H9 (cell line): ENCODE measurements around the gene PTER. TPM values are rescaled to one million over a fixed set of nuclear protein-coding genes. Genes with fewer than 3 reads are reported as not detected.

Experiments used
- DNase-seq: peaks from one replicate; pipeline ENCODE4 v3.0.0-alpha.2; 2017
- H2AFZ ChIP-seq: one replicate; pipeline ENCODE4 v1.6.1; 2013; ENCODE audit warnings: mild to moderate bottlenecking, low read length, control low read depth, moderate library complexity
- H2AK5ac ChIP-seq: 2 replicates; pipeline ENCODE4 v1.6.1; 2013; ENCODE audit warnings: low read length, control low read depth, mixed read lengths; ENCODE audit not compliant: insufficient read length
- H2BK120ac ChIP-seq: one replicate; pipeline ENCODE4 v1.6.1; 2013; ENCODE audit warnings: low read depth, mild to moderate bottlenecking, low read length, control low read depth, inconsistent platforms; ENCODE audit not compliant: poor library complexity, severe bottlenecking
- H2BK12ac ChIP-seq: 2 replicates; pipeline ENCODE4 v1.6.1; 2013; ENCODE audit warnings: low read length, control low read depth, mixed read lengths, low read depth; ENCODE audit not compliant: insufficient read length
- H2BK15ac ChIP-seq: 2 replicates; pipeline ENCODE4 v1.6.1; 2013; ENCODE audit warnings: low read depth, low read length, control low read depth
- H2BK20ac ChIP-seq: one replicate; pipeline ENCODE4 v1.6.1; 2013; ENCODE audit warnings: low read depth, mild to moderate bottlenecking, low read length, control low read depth, inconsistent platforms; ENCODE audit not compliant: poor library complexity, severe bottlenecking
- H2BK5ac ChIP-seq: 2 replicates; pipeline ENCODE4 v1.6.1; 2013; ENCODE audit warnings: low read length, control low read depth, mixed read lengths; ENCODE audit not compliant: insufficient read length
- H3K14ac ChIP-seq: 2 replicates; pipeline ENCODE4 v1.6.1; 2013; ENCODE audit warnings: low read length, control low read depth; ENCODE audit not compliant: insufficient read depth
- H3K18ac ChIP-seq: 2 replicates; pipeline ENCODE4 v1.6.1; 2013; ENCODE audit warnings: low read depth, mild to moderate bottlenecking, mixed read lengths, low read length, control low read depth; ENCODE audit not compliant: insufficient read length
- H3K23ac ChIP-seq: 2 replicates; pipeline ENCODE4 v1.6.1; 2013; ENCODE audit warnings: low read length, control low read depth, mixed read lengths, low read depth; ENCODE audit not compliant: insufficient read length
- H3K23me2 ChIP-seq: 2 replicates; pipeline ENCODE4 v1.6.1; 2013; ENCODE audit warnings: low read depth, mild to moderate bottlenecking, mixed read lengths, low read length, control low read depth; ENCODE audit not compliant: insufficient read length, poor library complexity, severe bottlenecking
- H3K27ac ChIP-seq: 2 replicates; pipeline ENCODE4 v1.5.1; 2013; ENCODE audit warnings: low read length, control low read depth, mixed read lengths, low read depth; ENCODE audit not compliant: insufficient read length
- H3K27me3 ChIP-seq: 2 replicates; pipeline ENCODE4 v1.6.1; 2013; ENCODE audit warnings: low read length, control low read depth, inconsistent platforms; ENCODE audit not compliant: insufficient read depth
- H3K4ac ChIP-seq: 2 replicates; pipeline ENCODE4 v1.6.1; 2013; ENCODE audit warnings: low read depth, mild to moderate bottlenecking, control low read depth, inconsistent platforms, low read length, moderate library complexity
- H3K4me1 ChIP-seq: 2 replicates; pipeline ENCODE4 v1.6.1; 2013; ENCODE audit warnings: low read length, control low read depth, inconsistent platforms; ENCODE audit not compliant: insufficient read depth
- H3K4me2 ChIP-seq: 2 replicates; pipeline ENCODE4 v1.6.1; 2013; ENCODE audit warnings: low read length, control low read depth, mixed read lengths; ENCODE audit not compliant: insufficient read length, insufficient read depth
- H3K56ac ChIP-seq: 2 replicates; pipeline ENCODE4 v1.6.1; 2013; ENCODE audit warnings: low read depth, mild to moderate bottlenecking, mixed read lengths, low read length, control low read depth; ENCODE audit not compliant: insufficient read length
- H3K79me1 ChIP-seq: 2 replicates; pipeline ENCODE4 v1.6.1; 2013; ENCODE audit warnings: low read depth, mild to moderate bottlenecking, moderate library complexity, low read length, control low read depth, inconsistent platforms; ENCODE audit not compliant: insufficient read depth, poor library complexity, severe bottlenecking
- H3K79me2 ChIP-seq: 2 replicates; pipeline ENCODE4 v1.6.1; 2013; ENCODE audit warnings: low read length, control low read depth, inconsistent platforms; ENCODE audit not compliant: insufficient read depth
- H3K9ac ChIP-seq: 2 replicates; pipeline ENCODE4 v1.6.1; 2013; ENCODE audit warnings: low read length, control low read depth, mixed read lengths; ENCODE audit not compliant: insufficient read length; ENCODE audit errors: extremely low read depth
- H3K9me3 ChIP-seq: one replicate; pipeline ENCODE4 v1.6.1; 2013; ENCODE audit warnings: low read depth, low read length, inconsistent platforms; ENCODE audit not compliant: control insufficient read depth
- H3T11ph ChIP-seq: one replicate; pipeline ENCODE4 v1.6.1; 2013; ENCODE audit warnings: mild to moderate bottlenecking, low read length, control low read depth, inconsistent platforms
- H4K20me1 ChIP-seq: one replicate; pipeline ENCODE4 v1.6.1; 2013; ENCODE audit not compliant: control insufficient read depth, insufficient read length, insufficient read depth
- H4K5ac ChIP-seq: 2 replicates; pipeline ENCODE4 v1.6.1; 2013; ENCODE audit warnings: low read depth, mild to moderate bottlenecking, mixed read lengths, low read length, control low read depth; ENCODE audit not compliant: insufficient read length
- H4K8ac ChIP-seq: replicated peaks from 2 replicates; pipeline ENCODE4 v1.6.1; 2013; ENCODE audit warnings: low read length, control low read depth, mixed read lengths, low read depth; ENCODE audit not compliant: insufficient read length
- H4K91ac ChIP-seq: 2 replicates; pipeline ENCODE4 v1.6.1; 2013; ENCODE audit warnings: low read depth, mild to moderate bottlenecking, moderate library complexity, mixed read lengths, low read length, control low read depth; ENCODE audit not compliant: insufficient read length
- H3K27ac Mint-ChIP-seq, 3 experiments: 2 replicates in 2 of 3; 3 replicates in 1 of 3; pipeline ENCODE4 v1.8.0; 2020 to 2021; ENCODE audit warnings: mixed read lengths in 3 of 3, mild to moderate bottlenecking in 1 of 3, moderate library complexity in 1 of 3
- H3K27me3 Mint-ChIP-seq: 2 replicates; pipeline ENCODE4 v1.8.0; 2021; ENCODE audit warnings: low read depth, mild to moderate bottlenecking, moderate library complexity, mixed read lengths
- H3K36me3 Mint-ChIP-seq, 3 experiments: 2 replicates in 2 of 3; 3 replicates in 1 of 3; pipeline ENCODE4 v1.8.0; 2020 to 2021; ENCODE audit warnings: low read depth in 3 of 3, mixed read lengths in 3 of 3; ENCODE audit not compliant: insufficient read depth in 1 of 3
- H3K4me1 Mint-ChIP-seq, 2 experiments: 2 replicates each; pipeline ENCODE4 v1.8.0; 2020; ENCODE audit warnings: mixed read lengths in 2 of 2
- H3K4me3 Mint-ChIP-seq, 2 experiments: 2 replicates in 1 of 2; 3 replicates in 1 of 2; pipeline ENCODE4 v1.8.0; 2020 to 2021; ENCODE audit warnings: mild to moderate bottlenecking in 2 of 2, mixed read lengths in 2 of 2, moderate library complexity in 1 of 2
- H3K9me3 Mint-ChIP-seq, 2 experiments: 2 replicates in 1 of 2; 3 replicates in 1 of 2; pipeline ENCODE4 v1.8.0; 2020; ENCODE audit warnings: mild to moderate bottlenecking in 2 of 2, mixed read lengths in 2 of 2, moderate library complexity in 1 of 2
- CTCF ChIP-seq: fragments of 200-600 bp; sonication (generic); conservative IDR thresholded peaks from 3 replicates; pipeline ENCODE4 v1.8.0; 2021; ENCODE audit warnings: antibody characterized with exemption, mild to moderate bottlenecking
- WGBS: extraction: QIAGEN DNeasy Blood & Tissue Kit; methylation state at CpG from one replicate; pipeline ENCODE4 v1.1.7; 2013; ENCODE audit warnings: missing lambda C conversion rate, low lambda C conversion rate, mixed read lengths; ENCODE audit not compliant: insufficient read length; ENCODE audit errors: extremely low coverage; 5-methylcytosine and 5-hydroxymethylcytosine counted together
- total RNA-seq: library from RNA; stranded (reverse); gene quantifications from 2 replicates; pipeline ENCODE4 v1.2.1, GENCODE V29; 2021

PTER gene
- total RNA-seq, 1 experiment from 2014 or later = 10.1 TPM

- Histone ChIP-seq H3K9me3 (no peaks in the 10 kb centered on the region), H4K91ac (no peak overlapping the region), H3K23ac (no peak overlapping the region), H3K23me2 (peaks cover 2% of the 10 kb centered on the region), H4K20me1 (no peaks in the 10 kb centered on the region), H4K8ac (no peak overlapping the region), H3K79me2 (no peaks in the 10 kb centered on the region), H3K14ac (no peak overlapping the region), H3K79me1 (no peaks in the 10 kb centered on the region), H3K4ac (no peak overlapping the region), H2BK120ac (no peak overlapping the region), H3K18ac (no peak overlapping the region), H4K5ac (no peak overlapping the region), H2AK5ac (no peak overlapping the region), H3K4me1 (peaks cover 6% of the 10 kb centered on the region; the same call in 1 of the 2 replicates), H2AFZ (no peak overlapping the region), H3K27ac (no peak overlapping the region), H3K4me2 (no peak overlapping the region), H2BK5ac (no peak overlapping the region), H2BK15ac (no peak overlapping the region), H3T11ph (no peak overlapping the region), H2BK20ac (no peak overlapping the region), H3K56ac (no peak overlapping the region), H3K27me3 (no peaks in the 10 kb centered on the region; the same call in 1 of the 2 replicates), H3K9ac (no peak overlapping the region), H2BK12ac (no peak overlapping the region)
- WGBS = no CpG with 5 or more reads among the region's 12 CpGs
- peak overlapping the region; percentile 17 to 83 (median 76); a peak in 6 of 7 replicates for H3K27ac Mint-ChIP-seq
- H3K4me3 Mint-ChIP-seq = no peak overlapping the region
- H3K9me3 Mint-ChIP-seq = no peaks in the 10 kb centered on the region
- peaks cover 6% of the 10 kb centered on the region for H3K27me3 Mint-ChIP-seq
- H3K4me1 Mint-ChIP-seq = peaks cover 31 to 35% of the 10 kb centered on the region in 2 experiments
- H3K36me3 Mint-ChIP-seq = peaks cover 2 to 19% (median 4%) of the 10 kb centered on the region in 3 experiments; a peak in 4 of 7 replicates
- DNase-seq = no peak
- no peak for TF ChIP-seq CTCF
Measured at GRCh38 chr10:16440396-16441133, 3.8 kb downstream of the PTER start.
